GM21529 (cell line): ENCODE results near the gene MIEN1.
A peak's percentile ranks its signal among the peaks of the same experiment; 100 is the strongest.
"Not testable (repeated sequence)": the region's sequence is repeated elsewhere in the genome, so short reads cannot be mapped to it uniquely, and the experiment has no call there.

Source experiments
- ATAC-seq: cut with Tn5 transposase; IDR thresholded peaks from one replicate; pipeline ENCODE4 v1.9.1; 2021; ENCODE audit not compliant: unreplicated experiment

MIEN1 gene

DNA sequence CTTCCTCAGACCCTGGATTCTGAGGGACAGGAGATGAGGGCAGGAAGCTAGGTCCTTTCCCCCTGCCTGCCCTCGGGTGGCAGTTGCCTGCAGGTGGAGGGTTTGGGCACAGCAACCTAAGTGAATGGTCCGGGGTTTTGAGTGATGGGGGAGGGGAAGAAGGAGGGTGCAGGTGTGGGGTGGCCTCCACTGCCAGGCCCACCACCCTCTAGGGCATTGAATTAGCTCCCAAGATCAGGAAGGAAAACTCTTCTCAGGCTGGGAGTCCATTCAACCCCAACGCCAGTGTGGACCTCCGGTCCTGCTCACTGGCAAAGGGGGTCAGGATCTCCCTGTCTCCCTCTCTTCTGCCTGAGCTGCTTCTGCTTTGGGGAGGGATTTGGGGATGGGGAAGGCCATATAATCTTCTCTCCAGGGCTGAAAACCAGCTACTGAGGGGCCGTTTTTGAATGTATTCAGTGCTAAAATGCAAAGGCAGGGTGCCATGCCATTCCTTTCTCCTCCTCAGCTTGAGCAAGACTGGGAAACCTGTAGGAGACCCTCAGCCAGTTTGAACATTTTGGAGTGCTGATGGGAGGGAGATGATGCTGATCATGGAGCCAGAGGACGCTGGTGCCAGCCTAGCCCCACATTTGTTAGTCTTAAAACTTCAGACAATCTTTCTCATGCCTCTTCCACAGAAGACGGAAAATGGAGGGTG lies 26.2 kb upstream of the MIEN1 start:
- ATAC-seq: no peak

DNA sequence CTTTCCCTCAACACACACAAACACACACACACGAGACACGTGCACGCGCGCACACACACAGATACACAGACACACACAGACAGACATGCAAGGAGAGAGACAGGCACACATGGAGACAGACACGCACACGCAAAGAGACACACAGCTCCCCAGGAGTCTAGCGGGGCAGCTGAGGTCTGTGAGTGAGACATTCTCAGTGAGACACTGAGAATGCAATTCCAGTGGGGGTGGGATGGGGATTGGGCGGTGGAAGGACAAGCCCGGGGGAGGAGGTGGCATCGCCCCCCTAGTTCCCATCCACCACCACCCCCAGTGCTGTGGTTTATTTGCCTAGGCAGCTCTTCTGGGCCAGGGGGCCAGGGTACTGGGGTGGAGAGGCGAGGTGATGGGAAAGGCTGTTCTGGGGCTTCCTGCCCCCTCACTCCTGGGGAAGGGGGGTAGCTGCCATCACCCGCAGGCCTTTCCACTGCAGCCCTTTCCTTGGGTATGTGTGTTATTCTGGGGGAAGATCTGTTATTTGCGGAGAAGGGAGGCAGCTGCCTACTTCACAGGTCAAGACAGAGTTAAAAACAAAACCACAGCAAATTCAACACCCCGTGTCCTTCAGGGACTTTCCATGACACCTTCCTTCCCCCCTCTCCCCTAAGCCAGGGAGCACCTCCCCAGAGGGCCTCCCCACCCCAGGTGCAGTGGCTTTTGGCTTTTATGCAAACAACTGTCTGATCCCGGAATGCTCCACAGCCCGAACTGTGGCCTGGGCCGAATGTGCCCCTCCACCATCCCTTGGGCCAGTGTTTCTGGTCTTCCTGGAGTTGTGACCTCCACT lies 25.4 kb upstream of the MIEN1 start:
- peak; percentile 19 for ATAC-seq

DNA sequence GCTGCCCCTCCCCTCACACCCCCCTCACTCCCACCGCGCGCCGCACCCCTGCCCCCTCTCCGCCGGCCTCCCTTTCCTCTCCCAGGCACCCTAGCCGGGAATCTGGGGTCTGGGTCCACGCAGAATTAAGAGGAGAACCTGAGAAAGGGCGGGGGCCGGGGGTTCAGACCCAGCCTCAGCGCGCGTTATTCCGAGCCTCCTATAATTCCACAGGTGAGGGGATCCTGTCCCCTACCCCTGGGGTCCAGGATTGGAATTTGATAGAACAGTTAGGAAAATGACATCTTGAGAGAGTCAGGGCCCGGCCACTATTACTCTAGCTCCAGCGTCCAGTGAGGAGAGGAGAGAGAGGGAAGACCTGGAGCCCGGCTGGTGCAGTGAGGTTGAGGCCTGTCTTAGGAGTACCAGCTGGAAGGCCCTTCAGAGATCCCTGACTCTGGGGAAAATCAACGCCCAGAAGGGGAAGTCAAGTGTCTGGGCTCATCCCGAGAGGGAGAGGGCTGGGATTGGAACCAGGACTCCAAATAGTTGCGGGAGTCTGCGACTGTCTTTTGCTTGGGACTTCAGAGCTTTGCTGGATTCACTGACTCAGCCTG lies 24.7 kb upstream of the MIEN1 start:
- ATAC-seq: no peak

DNA sequence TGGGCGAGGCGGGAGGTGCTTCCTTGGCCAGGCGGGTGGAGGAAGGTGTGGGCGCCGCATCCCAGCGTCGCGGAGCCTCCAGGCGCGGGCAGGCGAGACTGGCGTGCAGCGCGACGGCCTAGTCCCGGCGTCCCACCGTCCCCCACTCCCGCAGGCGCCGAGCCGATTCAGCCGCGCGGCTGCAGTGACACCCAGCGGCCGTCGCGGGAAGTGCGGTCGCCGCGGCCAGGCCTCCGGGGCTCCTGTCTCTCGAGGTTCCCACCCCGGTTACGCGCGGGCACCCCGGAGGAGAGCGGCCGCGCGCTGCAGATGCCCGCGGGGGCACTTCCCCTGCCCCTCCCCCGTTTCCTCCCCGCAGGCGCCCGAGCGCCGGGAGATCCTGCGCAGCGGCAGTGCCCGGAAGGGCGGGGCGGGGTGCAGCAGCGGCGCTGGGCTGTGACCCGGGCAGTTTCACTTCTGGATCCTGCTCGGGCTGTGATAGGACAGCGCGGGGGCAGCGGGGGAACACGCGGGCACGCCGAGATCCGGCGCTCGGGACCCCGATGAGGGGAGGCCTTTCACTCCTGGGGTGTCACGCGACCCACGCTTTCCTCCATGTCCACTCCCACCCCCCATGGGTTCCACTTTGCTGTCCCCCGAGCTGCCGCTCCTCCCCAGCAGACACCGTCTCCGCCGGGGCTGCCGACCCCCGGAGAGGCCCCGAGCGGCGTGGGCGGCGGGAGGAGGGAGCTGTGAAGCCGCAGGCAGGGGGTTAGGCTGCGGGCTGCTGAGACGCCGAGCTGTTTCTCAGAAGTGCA lies 24.0 kb upstream of the MIEN1 start:
- ATAC-seq: peak; percentile 56

DNA sequence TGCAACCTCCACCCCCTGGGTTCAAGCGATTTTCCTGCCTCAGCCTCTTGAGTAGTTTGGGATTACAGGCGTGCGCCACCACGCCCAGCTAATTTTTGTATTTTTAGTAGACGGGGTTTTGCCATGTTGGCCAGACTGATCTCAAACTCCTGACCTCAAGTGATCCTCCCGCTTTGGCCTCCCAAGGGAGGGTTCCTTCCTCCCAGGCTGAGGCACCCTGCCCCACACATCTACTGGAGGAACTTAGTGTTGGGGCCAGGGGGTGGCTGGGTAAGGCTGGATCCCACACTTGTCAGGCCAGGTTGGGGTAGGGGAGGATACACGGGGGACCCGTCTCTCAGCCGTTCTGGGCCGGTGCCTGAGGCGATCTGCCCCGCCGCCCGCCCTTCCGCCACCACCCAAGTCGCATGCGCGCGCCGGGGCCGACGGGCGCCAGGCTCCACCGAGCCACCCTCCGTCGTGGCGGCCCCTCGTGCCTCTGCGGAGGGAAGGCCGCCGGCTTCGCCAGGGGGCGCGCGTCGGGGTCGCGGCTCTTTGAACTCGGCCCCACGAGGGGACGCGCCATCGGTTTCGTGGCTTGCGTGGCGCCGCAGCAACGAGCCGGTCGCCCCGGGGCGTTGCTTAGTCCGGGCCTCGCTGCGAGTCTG lies 23.3 kb upstream of the MIEN1 start:
- ATAC-seq: peak; percentile 18

DNA sequence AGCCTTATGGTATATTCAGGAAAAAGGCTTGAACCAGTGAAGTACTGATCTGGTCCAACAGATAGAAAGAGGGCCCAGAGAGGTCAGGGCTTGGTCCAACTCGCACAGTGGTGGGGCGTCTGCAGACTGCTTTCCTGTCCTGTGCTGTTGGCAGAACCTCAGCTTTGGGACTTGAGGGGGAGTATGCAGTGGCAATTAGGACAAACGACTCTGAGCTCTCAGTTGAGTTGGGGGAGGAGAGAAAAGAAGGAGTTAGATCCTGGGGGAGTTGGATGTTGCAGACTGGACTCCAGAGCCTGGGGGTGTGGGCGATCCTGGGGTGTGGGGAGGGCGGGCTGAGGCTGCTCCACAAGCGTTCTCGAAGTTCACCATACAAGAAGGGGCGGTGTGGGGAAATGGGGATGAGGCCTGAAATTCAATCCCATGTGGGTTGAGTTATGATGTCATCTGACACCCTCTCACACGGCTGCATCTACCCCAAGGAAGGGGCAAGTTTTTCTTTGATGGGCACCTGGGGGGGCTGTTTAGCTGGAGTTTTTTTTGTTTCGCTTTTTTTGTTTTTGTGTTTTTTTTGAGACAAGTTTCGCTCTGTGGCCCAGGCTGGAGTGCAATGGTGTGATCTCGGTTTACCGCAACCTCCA lies 22.0 kb upstream of the MIEN1 start:
- ATAC-seq: no peak

DNA sequence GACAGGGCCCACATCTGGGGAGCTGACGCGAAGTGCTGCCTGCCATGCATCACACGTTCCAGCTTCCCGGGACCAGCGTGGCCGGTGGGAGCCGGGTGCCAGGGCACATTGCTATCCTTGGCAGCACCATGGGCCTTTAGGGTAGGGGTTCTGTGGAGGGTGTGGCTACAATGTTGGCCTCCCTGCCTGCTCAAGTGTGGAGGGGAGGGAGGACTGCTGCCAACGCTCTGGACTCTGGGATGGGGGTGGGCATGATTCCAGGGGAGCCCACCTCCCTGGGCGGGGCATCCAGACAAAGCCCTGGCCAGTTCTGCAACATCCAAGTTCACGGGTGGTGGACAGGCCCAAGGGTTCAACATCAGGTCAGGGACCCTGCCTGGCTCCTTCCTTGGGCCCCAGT lies 21.3 kb upstream of the MIEN1 start:
- no peak for ATAC-seq

DNA sequence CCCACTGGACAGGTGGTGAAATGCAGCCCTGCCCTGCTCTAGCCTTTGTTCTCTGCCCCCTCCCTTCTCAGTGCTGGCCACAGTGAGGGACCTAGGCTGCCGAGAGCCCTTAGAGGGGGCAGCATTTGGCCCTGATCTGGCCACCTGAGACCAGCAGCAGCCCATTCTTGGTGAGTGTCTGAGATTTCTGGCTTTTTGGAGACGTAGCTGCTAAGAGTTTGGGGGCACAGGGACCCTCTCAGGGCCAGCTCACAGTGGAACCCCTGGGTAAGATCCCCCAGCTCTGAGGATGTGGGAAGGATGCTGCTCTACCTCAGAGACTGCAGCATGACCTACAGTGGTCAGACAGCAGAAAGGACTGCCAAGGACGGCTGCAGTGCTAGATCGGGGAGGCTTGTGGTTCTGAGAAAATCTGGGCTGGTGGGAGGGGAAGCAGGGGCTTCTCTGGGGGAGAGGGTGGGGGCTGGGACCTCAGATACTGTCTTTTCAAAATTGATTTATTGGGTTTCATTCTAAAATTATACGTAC lies 20.7 kb upstream of the MIEN1 start:
- ATAC-seq: no peak

DNA sequence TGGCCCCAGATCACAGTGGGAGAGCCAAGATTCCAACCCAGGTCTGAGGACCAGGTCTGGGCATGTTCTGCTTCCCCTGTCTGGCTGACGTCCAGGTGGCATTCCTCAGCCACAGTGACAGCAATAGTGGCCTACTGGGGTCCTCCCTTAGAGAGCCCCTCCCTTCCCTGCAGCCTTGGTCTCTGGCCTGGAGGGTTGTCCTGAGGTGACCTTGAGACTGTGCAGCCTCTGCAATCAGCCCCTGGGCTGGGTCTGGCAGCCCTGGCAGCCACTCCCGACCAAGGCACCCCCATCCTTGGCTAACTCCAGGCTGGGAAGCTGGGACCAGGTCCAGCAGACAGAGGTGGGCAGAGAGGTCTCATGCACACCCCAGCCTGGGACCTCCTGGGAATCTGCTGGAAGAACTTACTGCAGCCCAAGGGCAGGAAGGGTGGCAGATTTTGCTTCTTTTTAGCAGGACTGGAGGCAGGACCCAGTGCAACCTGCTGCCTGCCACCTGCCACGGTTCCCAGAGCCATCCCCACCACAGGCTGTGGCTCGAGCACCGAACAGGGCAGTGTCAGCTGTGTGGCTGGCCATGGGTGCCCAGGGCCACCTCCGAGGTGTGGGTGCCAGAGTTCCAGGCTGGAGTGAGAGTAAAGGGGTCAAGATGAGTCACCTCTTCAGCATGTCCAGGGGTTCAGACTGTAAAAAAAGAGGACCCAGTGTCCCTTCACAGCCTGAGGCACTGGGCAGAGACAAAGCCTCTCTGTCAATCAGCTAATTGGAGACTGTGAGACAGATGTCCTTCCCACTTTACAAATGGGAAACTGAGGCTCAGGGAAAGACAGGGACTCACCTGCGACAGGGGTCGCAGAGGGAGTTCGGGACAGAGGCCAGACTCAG lies 20.0 kb upstream of the MIEN1 start:
- no peak for ATAC-seq

DNA sequence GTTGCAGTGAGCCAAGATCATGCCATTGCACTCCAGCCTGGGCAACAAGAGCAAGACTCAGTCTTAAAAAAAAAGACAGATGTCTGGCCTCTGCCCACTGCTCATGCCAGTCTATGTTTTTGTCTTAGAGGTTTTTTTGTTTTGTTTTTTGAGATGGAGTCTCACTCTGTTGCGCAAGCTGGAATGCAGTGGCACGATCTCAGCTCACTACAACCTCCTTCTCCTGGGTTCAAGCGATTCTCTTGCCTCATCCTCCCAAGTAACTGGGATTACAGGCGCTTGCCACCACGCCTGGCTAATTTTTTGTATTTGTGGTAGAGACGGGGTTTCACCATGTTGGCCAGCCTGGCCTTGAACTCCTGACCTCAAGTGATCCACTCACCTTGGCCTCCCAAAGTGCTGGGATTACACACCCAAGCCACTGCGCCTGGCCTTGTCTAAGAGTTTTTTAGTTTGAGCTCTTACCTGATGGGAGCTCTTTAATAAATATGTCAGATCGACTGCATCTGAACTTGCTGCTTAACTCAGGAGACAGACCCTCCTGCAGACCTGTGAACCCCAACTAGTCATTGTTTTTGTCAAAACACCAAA lies 18.2 kb upstream of the MIEN1 start:
- ATAC-seq: not testable (repeated sequence)

DNA sequence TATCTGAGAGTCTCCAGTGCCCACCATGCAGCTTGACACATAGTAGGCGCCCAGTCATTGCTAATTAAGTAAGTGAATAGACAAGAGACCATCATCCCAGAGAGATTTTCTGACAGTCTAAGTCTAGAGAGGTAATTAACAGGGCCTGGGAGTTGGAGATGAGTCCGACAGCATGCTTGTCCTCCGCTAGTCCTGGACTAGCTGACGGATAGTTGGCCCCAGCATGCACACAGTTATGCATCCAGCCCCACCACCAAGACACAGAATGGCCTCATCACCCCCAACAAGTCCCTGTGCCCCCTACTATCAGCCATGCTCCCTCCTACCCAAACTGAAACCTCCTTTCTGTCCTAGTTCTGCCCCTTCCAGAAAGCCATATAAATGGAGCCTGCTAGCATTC lies 17.4 kb upstream of the MIEN1 start:
- no peak for ATAC-seq

DNA sequence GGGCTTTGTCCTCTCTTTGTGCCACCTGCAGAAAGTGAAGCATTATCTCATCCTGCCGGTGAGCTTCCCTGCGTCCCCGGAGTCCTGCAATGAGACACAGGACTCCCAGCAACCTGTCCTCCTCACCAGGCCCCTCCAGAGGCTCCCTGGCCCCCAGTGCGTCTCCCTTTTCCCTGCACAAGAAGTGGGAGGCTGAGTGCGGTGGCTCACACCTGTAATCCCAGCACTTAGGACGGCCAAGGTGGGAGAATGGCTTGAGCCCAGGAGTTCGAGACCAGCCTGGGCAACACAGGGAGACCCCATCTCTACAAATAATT lies 15.8 kb upstream of the MIEN1 start:
- no peak for ATAC-seq

DNA sequence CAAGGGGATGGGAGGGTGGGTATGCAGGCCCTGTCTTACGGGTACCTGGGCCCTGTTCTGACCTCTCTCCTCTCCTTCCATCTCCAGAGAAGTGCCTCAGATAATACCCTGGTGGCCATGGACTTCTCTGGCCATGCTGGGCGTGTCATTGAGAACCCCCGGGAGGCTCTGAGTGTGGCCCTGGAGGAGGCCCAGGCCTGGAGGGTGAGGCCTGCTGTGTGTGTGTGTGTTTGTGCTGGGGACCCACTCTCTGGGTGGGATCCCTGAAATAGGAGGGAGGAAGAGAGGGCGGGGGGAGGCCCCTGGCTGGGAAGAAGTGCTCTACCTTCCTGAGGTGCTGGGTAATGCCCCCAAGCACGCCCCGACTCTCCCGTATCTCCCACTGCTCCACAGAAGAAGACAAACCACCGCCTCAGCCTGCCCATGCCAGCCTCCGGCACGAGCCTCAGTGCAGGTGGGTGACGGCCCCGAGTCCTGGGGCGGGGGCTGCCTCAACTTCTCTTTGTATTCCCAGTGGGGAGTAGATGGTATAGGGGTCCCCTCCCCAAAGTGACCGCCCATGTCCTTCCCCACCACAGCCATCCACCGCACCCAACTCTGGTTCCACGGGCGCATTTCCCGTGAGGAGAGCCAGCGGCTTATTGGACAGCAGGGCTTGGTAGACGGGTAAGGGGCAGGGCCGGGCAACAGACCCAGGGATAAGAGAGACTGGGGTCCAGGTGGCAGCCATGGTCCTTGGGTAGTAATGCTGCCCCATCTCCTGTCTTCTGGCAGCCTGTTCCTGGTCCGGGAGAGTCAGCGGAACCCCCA lies 15.2 kb upstream of the MIEN1 start:
- no peak for ATAC-seq

DNA sequence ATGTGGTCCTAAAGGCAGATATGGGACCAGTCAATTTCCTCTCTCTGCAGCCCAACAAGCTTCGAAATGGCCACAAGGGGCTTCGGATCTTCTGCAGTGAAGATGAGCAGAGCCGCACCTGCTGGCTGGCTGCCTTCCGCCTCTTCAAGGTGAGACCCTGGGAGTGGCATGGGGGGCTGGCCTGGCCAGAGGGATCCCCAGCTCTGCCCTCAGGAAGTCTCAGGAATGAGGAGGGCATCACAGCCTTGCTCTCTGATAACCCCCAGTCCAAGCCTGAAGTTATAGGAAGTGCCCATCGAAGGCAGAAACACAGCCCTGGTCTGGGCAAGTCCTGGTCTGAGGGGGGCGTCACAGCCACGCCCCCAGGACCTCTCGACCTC lies 14.5 kb upstream of the MIEN1 start:
- no peak for ATAC-seq

DNA sequence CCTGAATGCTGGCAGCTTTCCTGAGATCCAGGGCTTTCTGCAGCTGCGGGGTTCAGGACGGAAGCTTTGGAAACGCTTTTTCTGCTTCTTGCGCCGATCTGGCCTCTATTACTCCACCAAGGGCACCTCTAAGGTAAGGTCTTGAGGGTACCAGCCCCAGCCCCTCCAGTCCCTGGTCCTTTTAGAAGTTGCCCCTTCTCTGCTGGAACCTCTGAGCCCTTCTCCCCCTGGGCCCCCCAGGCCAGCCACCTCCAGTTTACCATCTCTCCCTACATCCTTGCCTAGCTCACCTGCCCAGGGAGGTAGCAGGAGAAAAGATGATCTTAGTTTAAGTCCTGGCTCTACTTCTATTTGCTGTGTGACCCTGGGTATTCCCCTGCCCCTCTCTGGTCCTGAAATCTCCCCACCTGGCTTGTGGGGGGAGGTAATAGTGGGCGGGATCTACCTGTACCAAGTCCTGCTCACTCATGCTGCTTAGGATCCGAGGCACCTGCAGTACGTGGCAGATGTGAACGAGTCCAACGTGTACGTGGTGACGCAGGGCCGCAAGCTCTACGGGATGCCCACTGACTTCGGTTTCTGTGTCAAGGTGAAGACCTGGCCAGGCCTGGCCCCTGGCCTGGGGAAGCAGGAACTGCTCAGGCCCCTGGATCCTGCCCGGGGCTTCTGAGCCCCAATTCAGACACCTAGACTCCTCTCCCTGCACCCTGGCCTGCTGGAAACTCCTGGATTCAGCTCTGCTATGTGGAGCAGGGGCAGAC lies 13.9 kb upstream of the MIEN1 start:
- ATAC-seq: no peak

DNA sequence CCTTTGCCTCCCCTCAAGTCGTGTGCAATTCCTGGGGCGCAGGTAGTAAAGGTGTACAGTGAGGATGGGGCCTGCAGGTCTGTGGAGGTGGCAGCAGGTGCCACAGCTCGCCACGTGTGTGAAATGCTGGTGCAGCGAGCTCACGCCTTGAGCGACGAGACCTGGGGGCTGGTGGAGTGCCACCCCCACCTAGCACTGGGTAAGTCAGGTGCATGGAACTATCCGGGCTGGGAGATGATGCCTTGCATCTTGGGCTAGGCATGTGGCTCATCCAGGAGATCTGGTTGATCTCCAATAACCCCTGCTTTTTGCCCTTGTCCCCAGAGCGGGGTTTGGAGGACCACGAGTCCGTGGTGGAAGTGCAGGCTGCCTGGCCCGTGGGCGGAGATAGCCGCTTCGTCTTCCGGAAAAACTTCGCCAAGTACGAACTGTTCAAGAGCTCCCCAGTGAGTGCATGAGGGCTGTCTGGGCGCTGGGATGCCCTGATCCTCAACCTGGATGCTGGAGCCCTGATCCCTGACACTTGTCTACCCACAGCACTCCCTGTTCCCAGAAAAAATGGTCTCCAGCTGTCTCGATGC lies 12.6 kb upstream of the MIEN1 start:
- ATAC-seq: no peak
